ENCODE data around the gene RHOT1.

GRCh38 chr17:32266051-32266388 lies 123.7 kb downstream of the RHOT1 start:
- TF ChIP-seq FOXM1 (IDR thresholded peaks at IDR 0.05; ENCODE audit: borderline replicate concordance): no peak
- no peak for TF ChIP-seq TARDBP (IDR thresholded peaks at IDR 0.05)
- no peak for TF ChIP-seq HDGF (IDR thresholded peaks at IDR 0.05; ENCODE audit: borderline replicate concordance)
- no peak for TF ChIP-seq SP1 (IDR thresholded peaks at IDR 0.05)
- no peak for TF ChIP-seq SUZ12 (IDR thresholded peaks at IDR 0.05)
- no peak for TF ChIP-seq FOXK2 (IDR thresholded peaks at IDR 0.05)
- no peak for TF ChIP-seq NFRKB (IDR thresholded peaks at IDR 0.05)
